Measurements from ENCODE around the gene PTPN4. TPM values are rescaled to one million over a fixed set of nuclear protein-coding genes. Genes with fewer than 3 reads are reported as not detected.
A peak's percentile ranks its signal among the peaks of the same experiment; 100 is the strongest.

Gene PTPN4
- total and polyA plus RNA-seq, 2 of the 13 experiments (the other 11 are each of a cell fraction or from before 2014, with no cell fraction given), result 20.3 to 34.6 TPM

DNA sequence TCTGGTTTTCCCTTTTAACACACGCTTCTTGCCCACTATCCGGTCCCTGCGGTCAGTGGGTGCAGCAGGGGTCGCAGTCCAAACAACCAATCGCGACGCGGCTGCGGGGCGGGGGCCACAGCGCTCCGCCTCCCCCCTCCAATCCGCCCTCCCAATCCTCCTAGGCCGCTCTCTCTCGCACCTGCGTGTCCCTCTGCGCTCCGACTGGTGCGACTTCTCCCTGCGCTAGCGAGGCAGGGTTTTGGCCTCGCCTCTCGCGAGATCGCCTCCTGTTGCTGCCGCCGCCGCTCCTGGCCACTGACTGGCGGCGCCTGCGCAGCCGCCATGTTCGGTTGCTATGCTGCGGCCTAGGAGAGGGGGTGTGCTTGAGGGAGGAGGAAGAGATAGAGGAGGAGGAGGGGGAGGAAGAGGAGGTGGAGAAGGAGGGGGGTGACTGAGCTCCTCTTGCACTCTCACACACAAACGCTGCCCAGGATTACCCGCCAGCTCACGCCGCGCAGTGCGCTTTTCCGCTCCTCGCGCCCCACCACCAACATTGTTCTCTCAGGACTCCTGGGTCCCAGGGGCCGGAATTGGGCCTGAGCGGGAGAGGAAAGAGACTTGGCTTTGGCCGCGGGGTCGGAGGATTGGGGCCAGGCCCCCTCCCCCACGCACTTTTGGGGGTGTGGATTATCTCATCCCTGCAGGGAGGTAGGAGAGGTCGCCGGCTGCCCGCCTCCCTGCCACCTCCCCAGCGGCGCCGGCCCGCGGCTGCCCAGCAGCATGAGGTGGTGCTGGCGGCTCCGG, at the start of gene PTPN4 (continued):
- TF ChIP-seq, protein P1, sequence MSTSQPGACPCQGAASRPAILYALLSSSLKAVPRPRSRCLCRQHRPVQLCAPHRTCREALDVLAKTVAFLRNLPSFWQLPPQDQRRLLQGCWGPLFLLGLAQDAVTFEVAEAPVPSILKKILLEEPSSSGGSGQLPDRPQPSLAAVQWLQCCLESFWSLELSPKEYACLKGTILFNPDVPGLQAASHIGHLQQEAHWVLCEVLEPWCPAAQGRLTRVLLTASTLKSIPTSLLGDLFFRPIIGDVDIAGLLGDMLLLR (CRISPR knock-in tag; IDR thresholded peaks at IDR 0.05), result peak; percentile 45; the same call in 1 of the 2 replicates
- TF ChIP-seq KLF13 (CRISPR knock-in tag; IDR thresholded peaks at IDR 0.05) (no peak), ARHGAP35 (CRISPR knock-in tag; IDR thresholded peaks at IDR 0.05; ENCODE audit: borderline replicate concordance) (peak; percentile 42; the same call in 1 of the 2 replicates), ZNF564 (CRISPR knock-in tag; IDR thresholded peaks at IDR 0.05) (0 out of 2 replicates have a peak, but pooled peaks have one; percentile 50), ZNF343 (CRISPR knock-in tag; IDR thresholded peaks at IDR 0.05) (no peak), TAF15 (IDR thresholded peaks at IDR 0.05; ENCODE audit: low read depth, low read length, poor library complexity, severe bottlenecking) (no peak), ZBTB21 (CRISPR knock-in tag; IDR thresholded peaks at IDR 0.05) (0 out of 2 replicates have a peak, but pooled peaks have one; percentile 19), CEBPB (IDR thresholded peaks at IDR 0.05; ENCODE audit: borderline replicate concordance, low read depth, low read length) (no peak), SMARCE1 (IDR thresholded peaks at IDR 0.05; ENCODE audit: borderline replicate concordance) (no peak), HOXA9 (CRISPR knock-in tag; IDR thresholded peaks at IDR 0.05; ENCODE audit: borderline replicate concordance) (no peak), PHF20 (CRISPR knock-in tag; IDR thresholded peaks at IDR 0.05) (peak; percentile 73), NFYB (CRISPR knock-in tag; IDR thresholded peaks at IDR 0.05) (peak; percentile 82), CBX5 (CRISPR knock-in tag; IDR thresholded peaks at IDR 0.05; ENCODE audit: borderline replicate concordance) (peak; percentile 98), HNRNPK (IDR thresholded peaks at IDR 0.05; ENCODE audit: low read depth, low read length, poor library complexity, severe bottlenecking) (peak; percentile 99), ZNF598 (CRISPR knock-in tag; IDR thresholded peaks at IDR 0.05; ENCODE audit: borderline replicate concordance) (peak; percentile 40; the same call in 1 of the 2 replicates), ZNF83 (CRISPR knock-in tag; IDR thresholded peaks at IDR 0.05; ENCODE audit: borderline replicate concordance) (no peak; the same call in 1 of the 2 replicates), ZNF589 (CRISPR knock-in tag; conservative IDR thresholded peaks at IDR 0.05) (peak; percentile 66; the same call in 1 of the 2 replicates), RORA (CRISPR knock-in tag; IDR thresholded peaks at IDR 0.05) (no peak), WIZ (CRISPR knock-in tag; IDR thresholded peaks at IDR 0.05) (no peak)
- TF ChIP-seq, protein P2, sequence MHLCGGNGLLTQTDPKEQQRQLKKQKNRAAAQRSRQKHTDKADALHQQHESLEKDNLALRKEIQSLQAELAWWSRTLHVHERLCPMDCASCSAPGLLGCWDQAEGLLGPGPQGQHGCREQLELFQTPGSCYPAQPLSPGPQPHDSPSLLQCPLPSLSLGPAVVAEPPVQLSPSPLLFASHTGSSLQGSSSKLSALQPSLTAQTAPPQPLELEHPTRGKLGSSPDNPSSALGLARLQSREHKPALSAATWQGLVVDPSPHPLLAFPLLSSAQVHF (CRISPR knock-in tag; IDR thresholded peaks at IDR 0.05), result no peak; the same call in 1 of the 2 replicates
- TF ChIP-seq, protein P3, sequence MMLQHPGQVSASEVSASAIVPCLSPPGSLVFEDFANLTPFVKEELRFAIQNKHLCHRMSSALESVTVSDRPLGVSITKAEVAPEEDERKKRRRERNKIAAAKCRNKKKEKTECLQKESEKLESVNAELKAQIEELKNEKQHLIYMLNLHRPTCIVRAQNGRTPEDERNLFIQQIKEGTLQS (CRISPR knock-in tag; IDR thresholded peaks at IDR 0.05), result peak; percentile 50; the same call in 1 of the 2 replicates
- TF ChIP-seq, protein P4, sequence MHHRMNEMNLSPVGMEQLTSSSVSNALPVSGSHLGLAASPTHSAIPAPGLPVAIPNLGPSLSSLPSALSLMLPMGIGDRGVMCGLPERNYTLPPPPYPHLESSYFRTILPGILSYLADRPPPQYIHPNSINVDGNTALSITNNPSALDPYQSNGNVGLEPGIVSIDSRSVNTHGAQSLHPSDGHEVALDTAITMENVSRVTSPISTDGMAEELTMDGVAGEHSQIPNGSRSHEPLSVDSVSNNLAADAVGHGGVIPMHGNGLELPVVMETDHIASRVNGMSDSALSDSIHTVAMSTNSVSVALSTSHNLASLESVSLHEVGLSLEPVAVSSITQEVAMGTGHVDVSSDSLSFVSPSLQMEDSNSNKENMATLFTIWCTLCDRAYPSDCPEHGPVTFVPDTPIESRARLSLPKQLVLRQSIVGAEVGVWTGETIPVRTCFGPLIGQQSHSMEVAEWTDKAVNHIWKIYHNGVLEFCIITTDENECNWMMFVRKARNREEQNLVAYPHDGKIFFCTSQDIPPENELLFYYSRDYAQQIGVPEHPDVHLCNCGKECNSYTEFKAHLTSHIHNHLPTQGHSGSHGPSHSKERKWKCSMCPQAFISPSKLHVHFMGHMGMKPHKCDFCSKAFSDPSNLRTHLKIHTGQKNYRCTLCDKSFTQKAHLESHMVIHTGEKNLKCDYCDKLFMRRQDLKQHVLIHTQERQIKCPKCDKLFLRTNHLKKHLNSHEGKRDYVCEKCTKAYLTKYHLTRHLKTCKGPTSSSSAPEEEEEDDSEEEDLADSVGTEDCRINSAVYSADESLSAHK (CRISPR knock-in tag; IDR thresholded peaks at IDR 0.05; ENCODE audit: borderline replicate concordance), result no peak
- TF ChIP-seq, protein P5, sequence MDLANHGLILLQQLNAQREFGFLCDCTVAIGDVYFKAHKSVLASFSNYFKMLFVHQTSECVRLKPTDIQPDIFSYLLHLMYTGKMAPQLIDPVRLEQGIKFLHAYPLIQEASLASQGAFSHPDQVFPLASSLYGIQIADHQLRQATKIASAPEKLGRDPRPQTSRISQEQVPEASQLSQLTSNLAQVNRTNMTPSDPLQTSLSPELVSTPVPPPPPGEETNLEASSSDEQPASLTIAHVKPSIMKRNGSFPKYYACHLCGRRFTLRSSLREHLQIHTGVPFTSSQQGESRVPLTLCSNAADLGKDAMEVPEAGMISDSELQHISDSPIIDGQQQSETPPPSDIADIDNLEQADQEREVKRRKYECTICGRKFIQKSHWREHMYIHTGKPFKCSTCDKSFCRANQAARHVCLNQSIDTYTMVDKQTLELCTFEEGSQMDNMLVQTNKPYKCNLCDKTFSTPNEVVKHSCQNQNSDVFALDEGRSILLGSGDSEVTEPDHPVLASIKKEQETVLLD (CRISPR knock-in tag; IDR thresholded peaks at IDR 0.05; ENCODE audit: low read depth), result peak; percentile 17; the same call in 1 of the 2 replicates

Data from HepG2 (cell line).